IPS-NIHi7 (cell line): ENCODE results near the gene WNT9A.

Source experiments
- DNase-seq: peaks from one replicate; pipeline ENCODE4 v3.0.0; 2012; ENCODE audit warnings: mixed read lengths; ENCODE audit errors: extremely low spot score

The WNT9A gene

DNA sequence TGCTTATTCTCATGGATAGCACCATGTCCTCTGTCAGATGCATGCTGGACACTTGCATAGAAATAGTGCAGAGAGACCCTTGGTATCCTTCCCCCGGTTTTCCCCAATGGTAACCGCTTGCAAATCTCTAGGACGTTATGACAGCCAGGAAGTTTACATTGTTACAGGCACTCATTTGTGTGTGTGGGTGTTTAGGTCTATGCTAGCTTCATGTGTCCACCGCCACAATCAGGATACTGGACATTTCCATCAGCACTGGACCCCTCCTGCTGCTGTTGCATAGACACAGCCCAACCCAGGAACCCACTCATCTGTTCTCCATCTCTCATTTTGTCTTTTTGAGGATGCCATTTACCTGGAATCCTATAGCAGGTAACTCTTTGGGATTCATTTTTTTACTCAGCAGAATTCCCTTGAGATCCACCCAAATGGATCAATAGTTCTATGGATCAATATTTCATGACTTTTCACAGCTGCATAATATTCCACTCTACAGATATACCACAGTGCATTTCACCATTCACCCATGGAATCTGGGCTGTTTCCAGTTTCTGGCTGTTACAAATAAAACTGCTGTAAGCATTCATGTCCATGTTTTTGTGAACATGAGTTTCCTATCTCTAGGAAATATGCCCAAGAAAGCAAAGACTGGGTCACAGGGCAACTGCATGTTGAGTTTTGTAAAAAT, 6.6 kb upstream of the WNT9A start:
- no peak for DNase-seq

DNA sequence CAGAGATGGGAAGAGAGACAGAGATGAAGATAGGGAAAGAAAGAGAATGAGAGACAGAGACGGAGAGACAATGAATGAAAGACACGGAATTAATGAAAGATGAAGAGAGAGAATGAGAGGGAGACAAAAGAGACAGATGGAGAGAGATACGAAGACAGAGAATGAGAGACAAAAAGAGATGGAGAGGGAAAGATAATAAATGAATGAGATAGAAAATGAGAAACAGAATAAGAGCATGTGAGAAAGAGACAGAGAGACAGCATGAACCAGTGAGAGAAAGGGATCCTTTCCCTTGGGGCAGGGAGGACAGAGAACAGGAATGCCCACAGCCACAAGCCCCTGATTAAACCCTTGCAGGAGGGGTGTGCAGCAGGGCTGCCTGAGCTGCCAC, 5.3 kb upstream of the WNT9A start:
- no peak for DNase-seq

DNA sequence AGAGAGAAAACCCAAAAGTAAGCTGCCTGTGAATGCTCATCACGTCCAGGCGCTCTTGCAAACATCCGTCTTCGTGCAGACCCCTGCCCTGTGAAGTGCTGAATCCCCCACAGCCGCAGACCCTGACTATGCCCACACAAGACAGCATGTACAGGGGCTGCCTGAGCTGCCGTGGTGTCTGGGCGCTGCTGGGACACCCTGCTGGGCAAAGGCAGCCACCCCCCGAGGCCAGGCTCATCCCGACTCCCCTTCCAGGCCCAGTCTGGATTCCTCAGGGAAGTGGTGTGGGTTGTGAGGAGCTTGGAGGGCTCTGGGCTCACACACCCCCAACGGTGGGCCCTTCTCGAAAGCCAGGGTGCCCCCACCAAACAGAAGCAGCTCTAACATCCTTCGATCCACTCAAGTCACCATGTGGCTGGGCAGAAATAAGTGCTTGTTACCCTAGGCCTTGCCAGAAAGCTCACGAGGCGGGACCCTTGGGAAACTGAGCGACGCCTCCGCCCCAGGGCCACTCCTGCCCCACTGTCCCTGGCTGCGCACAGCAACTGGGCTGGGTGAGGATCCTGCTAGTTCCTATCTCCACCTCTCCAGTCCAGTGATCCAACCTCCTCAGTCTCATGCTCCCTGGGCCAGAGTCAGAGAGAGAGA, 4.8 kb upstream of the WNT9A start:
- no peak for DNase-seq

DNA sequence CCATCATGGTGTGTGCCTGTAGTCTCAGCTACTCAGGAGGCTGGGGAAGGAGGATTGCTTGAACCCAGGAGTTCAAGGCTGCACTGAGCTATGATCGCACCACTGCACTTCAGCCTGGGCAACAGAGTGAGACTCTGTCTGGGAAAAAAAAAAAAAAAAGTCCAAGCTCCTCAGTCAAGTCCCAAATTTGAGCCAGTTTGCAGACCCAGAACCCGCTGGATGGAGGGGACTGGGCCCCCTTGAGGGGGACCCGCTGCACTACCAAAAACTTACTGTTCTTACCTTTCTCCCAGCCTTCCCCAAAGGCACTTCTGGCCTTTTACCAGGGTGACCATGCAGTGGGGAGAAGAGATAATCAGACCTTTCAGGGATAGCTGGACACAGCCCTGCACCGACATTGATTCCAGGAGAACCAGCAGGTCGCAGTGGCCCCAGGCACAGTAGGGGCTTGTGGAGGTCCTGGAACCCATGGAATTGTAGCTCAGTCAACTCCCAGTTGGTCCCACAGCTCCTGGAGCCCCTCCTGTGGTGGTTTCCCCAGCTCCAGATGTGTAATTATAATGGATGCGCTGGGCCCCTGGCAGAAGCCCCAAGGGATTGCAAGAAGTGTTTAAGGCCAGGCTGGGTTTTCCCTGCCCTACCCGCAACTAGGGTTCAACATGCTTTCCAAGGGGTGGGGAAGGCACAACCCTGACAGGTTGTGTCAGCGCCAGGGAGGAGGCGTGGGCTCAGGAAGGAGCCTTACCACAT, 4.1 kb upstream of the WNT9A start:
- no peak for DNase-seq

DNA sequence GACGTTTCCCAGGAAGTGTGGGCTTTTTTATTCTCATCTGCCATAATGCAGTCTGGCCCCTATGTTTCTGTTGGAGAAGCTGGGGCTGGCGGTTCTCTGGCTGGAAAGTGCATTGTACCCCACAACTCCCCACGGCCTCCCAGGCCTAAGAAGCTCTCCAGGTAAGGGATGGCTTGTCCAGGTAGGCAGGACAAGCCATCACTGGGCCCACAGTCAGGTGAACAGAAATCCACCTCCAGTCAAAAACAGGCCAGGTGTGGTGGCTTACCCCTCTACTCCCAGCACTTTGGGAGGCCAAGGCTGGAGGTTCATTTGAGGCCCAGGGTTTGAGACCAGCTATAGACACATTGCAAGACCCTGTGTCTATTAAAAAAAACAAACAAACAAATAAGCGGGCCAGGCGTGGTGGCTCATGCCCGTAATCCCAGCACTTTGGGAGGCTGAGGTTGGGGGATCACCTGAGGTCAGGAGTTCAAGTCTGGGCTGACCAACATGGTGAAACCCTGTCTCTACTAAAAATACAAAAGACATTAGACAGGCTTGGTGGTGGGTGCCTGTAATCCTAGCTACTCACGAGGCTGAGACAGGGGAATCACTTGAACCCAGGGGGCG, 3.1 kb upstream of the WNT9A start:
- no peak for DNase-seq

DNA sequence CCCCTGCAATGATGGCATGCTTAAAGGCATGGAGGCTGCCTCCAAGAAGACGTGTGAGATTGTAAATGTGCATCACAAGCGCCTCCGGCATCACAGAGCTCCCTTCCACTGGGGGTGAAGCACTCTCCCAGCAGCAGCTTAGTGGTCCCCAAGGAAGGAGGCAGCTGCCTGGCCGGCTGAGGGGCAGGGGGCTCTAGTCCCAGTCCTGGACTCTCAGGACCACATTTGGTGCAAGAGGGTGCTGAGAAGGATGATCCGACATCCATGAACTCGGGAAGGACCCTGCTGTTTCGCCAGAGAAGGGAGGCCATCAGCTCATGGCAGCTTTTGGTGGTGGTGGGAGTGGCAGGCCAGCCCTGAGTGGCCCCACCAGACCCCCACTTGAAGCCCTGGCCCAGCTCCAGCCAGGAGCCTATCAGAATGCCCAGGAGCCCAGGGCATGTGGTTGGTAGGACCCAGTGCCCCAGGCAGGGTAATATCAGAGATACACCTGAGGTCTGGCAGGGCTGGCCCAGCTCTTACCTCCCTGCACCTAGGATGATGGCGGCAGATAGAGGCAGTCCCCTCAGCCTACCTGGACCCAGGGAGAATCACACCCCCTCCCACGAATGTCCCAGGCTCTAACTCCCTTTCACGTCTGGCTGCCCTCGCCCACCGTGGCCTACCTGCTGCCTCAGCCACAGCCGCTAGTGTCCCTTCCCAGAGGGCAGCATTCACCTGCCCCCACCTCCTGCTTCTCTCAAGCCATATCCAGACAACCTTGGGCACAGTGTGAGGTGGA, 2.4 kb upstream of the WNT9A start:
- no peak for DNase-seq

DNA sequence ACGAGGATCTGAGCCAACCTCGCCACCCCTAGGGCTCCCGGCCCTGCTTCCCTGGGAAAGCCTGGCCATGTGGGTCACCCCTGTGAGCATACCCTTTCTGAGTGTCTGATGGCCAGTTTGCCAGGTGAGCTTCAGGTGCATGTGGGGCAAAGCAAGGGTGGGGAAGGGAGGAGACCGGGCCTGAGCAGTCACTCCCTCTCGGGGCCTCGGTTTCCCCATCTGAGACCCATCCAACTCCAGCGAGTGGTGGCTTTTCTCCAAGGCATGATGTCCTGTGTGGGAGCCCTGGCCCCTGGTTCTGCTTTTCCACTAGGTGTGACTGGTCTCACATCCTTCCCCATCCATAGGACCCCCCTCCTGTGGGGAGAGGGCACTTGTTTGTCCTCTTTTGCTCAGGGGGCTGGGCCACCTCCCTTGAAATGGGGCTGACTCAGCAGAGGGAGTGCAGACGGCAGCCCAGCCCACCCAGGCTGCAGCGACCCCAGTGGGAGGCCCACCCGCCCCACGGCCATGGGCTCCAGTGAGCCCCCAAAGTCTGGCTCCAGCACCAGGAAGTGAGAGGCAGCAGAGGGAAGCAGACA, 1.7 kb upstream of the WNT9A start:
- no peak for DNase-seq

DNA sequence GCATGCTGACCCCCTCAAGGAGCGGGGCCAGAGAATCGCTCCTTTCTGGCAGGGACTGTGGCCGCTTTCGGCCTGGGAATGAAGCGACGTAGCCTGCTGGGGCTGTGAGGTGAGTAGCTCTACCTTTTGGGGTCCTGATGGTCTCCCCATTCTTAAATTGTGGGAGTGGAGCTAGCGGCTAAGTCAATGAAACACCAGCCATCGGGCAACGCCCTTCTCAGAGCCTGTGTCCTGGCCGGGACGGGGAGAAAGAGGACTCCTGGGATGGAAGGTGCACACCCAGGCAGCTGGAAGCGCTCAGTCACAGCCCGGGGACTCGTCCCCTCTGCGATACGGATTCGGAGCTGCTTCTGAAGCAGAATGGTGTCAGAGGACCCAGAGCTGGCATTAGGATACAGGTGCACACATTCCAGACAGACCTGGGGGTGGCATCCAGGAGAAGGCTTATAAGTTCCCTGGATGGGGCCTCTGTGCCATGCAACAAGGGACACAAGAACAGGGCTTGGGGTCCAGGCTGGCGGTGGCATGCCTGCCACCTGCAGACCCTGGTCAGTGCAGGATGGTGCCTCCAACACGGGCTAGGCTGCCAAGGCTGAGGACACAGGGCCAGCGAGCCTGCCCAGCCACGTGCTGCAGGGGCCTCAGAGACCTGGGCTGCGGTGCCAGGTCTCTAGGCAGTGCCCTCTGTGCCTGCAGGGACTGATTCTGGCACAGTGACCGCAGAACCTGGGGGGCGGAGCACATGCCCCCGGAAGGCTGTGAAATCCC, 945 bp upstream of the WNT9A start:
- peak; percentile 32 for DNase-seq

DNA sequence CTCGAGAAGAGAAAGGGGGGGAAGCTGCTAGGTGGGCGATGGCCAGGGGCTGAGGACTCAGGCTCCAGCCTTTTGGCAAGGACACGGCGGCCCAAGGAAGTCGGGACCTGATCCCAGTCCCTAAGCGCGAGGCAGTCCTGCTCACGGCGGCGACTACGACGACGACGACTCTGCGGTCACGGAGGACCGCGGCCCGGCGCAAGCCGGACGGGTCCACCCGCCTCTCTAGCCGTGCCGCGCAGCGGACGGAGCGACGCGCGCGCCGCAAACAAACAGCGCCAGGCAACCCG, 401 bp downstream of the WNT9A start:
- peak; percentile 41 for DNase-seq

DNA sequence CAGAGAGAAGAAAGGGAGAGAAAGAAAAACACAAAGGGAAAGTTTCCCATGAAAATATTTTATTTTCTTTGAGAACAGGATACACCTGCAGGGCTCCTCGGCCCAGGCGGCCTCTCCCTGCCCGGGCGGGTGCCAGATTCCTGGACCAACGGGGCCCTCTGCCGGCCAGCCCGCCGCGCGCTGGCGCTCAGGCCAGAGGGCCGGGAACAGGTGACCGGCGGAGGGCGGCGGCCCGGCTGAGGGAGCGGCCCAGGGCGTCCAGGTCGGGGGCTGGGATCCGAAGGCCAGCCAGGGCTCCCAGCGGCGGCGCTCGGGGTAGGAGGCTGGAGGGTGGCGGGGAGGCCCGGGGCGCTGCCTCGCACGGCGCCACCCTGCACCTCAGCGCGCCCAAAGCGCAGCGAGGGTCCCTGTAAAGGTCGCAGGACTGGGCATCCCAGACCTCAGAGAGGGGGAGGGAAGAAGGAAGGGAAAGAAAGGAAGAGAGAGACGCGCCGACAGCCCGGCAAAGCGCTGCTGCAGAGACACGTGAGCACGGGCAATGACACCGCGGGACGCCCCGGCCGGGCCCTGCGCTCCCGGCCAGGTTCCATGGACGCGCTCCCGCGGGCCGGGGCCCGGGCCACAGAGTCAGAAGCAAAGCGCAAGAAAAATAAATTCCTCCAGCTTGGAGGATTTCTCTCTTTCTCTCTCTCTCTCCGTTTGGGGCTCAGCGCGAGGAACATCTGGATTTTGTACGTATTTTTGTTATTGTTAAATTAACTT, 927 bp downstream of the WNT9A start:
- DNase-seq, result peak; percentile 95

DNA sequence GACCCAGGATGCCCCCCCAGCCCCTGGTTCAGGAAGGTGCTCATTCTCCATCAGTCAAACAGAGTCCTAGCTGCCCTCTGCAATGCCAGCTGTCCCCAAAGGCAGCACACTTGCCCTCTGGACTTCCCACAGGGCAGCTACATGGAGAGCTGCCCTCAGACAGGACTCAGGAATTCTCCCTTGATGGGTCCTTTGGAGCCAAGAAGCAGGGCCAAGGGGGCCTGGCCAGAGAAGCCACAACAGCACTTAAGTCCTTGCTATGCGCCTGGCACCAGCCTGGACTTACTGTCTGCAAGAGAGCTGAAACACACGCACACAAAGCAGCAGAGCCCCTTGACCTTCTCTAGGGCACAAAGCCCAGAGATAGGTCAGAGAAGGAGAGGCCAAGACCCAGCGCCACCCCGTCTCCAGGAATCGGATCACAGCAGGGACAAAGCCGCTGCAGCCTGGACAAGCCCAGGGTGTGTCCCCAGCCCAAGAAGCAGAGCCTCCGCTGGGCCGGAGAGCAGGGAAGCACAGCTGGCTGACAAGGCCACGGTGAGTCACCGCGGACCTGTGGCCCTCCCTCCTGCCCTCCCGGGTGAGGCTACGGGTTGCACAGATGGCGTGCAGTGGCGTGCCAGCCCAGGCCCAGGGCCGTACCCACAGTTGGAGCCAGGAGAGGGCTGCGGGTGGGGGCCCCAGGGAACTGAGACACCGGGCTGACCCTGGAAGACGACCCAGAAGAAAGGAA, 1.7 kb downstream of the WNT9A start:
- DNase-seq, result no peak

DNA sequence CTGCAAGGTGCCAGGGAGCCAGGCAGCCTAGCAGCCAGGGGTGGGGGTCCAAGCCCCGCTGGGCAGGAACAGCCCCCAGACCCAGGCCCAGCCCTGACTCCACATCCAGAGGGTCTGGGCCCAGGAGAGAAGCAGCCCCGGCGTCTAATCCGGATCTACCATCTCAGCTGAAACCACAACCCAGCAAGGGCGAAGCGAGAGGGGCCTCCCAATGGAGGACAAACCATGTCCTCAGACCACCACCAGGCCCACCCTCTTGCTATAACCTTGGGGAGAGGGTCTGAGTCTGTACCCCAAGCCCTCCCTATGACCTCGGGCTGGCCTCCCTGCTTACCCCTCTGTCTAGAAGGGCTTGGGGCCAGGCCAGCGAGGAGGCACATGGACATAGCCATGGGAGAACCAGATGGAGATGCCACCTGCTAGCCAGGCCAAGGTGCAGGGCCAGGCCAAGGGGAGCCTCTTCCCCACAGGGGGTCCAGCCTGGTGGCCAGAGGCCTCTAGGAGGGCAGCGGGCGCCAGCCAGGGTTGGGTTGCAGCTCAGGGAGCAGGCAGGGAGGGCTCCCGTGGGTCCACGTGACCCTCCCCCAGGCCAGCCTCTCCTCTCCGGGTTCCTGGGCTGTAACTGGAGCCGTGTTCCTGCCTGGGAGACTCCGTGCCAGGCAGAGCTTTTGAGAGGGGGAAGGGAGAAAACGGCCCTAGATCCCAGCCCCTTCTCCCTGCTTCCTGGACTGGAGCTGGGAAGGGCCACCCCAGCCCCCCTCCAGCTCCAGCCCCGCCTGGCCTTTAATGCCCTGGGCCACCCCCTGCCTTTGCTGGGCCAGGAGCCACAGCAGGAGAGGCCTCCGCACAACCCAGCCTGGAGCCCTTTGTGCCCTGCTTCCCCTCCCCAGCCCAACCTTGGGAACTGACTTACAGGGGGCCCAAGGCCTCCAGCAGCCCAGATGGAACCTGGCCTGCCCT, 2.5 kb downstream of the WNT9A start:
- DNase-seq, result no peak

DNA sequence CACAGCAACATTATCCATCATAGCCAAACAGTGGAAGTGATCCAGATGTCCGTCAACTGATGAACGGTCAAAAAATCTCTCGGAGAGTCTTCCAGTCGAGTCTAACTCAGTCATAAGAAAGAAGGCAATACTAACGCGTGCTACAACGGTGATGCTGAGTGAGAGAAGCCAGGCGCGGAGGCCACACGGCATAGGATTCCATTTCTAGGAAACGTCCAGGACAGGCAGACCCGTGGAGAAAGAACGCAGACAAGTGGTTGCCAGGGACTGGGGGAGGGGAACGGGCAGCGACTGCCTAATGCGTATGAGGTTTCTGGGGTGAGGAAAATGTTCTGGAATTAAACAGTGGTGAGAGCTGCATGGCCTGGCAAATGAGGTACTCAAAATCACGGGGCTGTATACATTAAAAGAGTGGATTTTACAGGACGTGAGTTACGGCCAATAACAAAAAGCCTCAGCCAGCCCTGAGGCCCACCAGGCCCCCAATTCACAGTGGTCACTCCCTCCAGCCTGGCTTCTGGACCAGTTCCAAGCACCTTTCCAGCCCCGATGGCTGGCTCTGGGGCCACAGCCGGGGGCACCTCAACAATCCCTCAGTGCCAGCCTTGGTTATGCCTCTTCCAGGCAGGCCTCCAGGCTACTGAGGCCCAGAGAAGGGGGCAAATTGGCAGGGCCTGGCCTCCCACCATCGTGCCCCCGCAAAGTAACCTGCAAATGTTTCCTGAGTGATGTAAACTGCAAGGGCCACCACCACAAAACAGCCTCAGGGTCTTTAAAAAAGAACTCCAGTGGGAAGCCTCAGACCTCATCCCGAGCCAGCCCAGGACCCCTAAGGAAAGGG, 3.4 kb downstream of the WNT9A start:
- DNase-seq, result no peak

DNA sequence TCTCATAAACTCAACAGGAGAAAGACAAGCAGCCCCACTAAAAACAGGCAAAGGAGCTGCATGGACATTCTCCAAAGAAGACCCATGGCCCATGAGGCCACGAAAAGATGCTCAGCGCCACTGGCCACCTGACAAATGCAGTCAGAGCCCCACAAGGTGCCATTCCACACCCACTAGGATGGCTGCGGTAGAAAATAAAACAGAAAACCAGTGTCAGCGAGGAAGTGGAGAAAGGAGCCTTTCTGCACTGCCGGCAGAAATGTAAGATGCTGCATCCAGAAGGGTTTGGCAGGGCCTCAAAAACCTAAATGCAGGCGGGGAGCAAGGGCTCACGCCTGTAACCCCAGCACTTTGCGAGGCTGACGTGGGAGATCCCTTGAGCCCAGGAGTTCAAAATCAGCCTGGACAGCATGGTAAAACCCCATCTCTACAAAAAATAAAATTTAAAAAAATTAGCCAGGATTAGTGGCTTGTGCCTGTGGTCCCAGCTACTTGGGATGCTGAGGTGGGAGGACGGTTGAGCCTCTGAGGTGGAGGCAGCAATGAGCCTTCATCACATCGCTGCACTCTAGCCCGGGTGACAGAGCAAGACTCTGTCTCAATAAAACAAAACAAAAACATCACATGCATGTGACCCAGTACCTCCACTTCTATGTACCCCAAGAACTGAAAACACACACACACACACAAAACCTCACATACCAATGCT, 4.2 kb downstream of the WNT9A start:
- DNase-seq, result no peak

DNA sequence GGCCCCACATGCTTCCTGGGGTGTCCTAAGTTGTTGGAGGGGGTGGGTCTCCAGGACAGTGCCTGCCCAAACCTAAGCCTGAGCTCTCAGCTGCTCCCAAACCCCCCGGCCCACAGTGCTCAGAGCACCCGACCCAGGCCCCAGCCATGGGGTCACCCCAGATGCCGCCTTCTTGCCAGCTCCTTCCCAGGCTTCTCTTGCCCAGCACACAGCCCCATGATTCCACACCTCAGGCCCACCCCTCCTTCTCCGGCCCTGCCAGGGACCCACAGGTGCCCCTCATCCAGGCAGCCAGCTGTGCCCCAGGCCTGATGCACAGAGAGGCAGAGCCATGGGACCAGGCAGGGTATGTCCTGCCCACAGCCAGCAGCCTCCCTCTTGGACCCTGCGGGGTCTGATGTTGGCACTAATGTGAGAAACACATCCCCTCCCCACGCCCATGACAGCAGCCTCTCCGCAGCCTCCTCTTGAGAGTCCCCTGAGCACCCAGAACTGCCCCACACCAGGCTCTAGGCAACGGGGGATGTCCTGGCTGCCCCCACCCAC, 4.9 kb downstream of the WNT9A start:
- no peak for DNase-seq

DNA sequence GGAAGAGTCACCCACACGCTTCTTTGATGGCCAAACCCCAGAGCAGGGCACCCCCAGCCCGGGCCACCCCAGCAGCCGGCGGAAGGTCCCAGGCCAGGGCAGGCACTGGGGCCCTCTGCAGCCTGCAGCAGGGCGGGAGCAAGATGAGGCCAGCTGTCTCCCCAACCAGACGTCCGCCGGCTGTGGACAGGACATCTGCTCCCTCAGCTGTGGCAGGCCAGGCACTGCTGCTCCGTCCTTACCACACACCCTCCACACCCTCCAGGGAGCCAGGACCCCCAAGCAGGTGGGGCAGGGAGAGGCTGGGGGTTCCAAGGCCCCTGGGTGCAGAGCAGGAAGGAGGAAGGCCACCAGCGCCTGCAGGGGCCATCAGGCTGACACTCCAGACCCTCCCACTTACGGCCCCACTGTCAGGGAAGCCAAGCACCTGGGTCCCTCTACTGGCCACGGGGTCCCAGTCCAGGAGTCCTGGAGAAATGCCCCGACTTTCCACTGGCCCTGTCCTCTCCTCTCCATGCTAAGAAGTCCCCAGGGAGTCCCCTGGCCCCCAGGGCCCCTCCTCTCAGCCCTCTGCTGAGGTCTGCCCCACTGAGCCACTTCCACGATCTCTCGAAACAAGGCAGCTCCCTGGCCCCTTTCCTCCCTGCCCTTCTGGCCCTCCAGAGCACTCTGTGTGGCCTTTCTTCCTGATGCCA, 5.6 kb downstream of the WNT9A start:
- peak; percentile 38 for DNase-seq
